Measurements from ENCODE around the gene RPS6KA1.
"Not testable (repeated sequence)": the region's sequence is repeated elsewhere in the genome, so short reads cannot be mapped to it uniquely, and the experiment has no call there.

Gene RPS6KA1

GRCh38 chr1:26602378-26602959 is 72.9 kb downstream of the RPS6KA1 start:
- DNase-seq (ENCODE audit: low spot score): peak; percentile 79

DNA sequence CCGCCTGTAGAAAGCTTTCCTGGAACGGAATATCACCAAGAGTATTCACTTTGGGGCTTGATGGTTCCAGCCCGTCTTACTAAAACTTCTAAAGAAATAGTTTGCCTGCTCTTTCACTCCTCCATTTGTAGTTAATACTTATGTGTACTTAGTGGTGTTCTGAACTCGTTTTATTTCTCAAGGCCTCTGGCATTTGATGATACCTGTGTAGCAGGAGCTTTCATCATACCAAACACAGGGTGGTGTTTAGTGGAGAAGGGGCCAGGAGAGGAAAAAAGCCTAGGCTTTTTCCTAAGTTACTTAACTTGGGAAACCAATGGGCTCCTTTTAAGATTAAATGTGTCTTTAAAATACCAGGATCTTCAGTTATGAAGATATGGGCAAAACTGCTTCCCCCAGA is 74.3 kb downstream of the RPS6KA1 start:
- DNase-seq (ENCODE audit: low spot score): no peak

DNA sequence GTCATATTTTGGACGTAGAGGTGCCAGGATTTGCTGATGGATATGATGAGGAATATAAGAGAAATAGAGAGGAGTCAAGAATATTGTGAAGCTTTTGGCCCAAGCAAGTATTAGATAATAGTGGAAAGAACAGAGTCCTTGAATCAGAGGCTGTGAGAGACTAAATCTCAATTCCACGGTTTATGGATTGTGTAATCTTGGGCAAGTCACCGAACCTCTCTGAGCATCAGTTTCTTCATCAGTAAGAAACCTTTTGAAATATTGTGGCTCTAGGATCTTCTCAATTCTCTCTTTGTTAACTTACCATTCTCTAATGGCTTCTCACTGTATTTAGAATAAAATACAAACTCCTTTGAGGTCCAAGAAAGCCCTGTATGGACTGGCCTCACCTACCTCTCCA is 77.6 kb downstream of the RPS6KA1 start:
- no peak for DNase-seq (ENCODE audit: low spot score)

- no peak for DNase-seq (ENCODE audit: low spot score)
These were observed 79.3 kb downstream of the RPS6KA1 start for GRCh38 chr1:26608895-26609294.

DNA sequence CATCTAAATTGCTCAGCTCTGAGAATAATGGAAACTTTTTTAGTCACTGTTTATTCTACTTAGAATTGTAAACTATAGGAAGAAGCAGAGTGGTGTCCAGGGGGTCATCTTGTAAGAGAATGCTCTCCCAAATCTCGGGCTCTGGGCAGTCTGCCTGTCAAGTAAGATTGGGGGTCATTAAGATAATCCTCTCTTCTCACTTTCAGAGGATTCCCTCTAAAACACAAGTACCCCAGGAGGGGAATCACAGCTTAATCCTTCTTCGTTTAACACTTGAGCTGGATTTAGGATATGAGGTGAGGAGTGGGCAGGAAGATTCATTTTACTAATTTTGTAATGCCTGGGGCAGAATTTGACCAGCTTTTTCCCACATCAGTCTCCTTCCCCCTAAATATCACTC is 81.2 kb downstream of the RPS6KA1 start:
- no peak for DNase-seq (ENCODE audit: low spot score)

- DNase-seq (ENCODE audit: low spot score): not testable (repeated sequence)
These were observed 83.1 kb downstream of the RPS6KA1 start for GRCh38 chr1:26612627-26613026.

- no peak for DNase-seq (ENCODE audit: low spot score)
These were observed 85.3 kb downstream of the RPS6KA1 start for GRCh38 chr1:26614655-26615411.

DNA sequence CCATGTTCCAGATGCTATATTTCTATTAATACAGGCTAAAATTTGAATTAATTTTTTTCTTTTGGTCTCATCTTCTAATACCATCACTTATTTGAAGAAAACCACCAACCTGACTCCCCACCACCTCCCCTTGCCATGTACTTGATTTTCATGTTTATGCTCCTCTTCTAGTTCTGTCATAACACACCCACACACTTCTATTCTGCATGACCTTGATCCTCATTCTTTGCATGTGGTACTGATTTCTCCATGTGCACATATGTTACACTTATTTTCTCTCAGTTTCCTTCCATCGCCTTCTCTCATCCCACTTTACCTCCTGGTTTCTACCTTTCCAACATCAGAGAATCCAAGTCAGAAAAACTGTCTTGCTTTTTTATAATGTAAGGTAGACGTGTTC is 87.3 kb downstream of the RPS6KA1 start:
- no peak for DNase-seq (ENCODE audit: low spot score)

- DNase-seq (ENCODE audit: low spot score): no peak
These were observed 89.0 kb downstream of the RPS6KA1 start for GRCh38 chr1:26618561-26618960.

Data from COLO829 (cell line).